HL-60/S4 treated with retinoic acid at 250 ng/mL for 4 days and 3 days (cell line): Measurements from ENCODE around the gene LRRK1.

Experiments
- in situ Hi-C: fragments of 300-500 bp; cut with MboI; formaldehyde crosslinking; loops from 2 replicates; pipeline ENCODE4 v1.7.0; 2022; ENCODE audit warnings: low sequenced_read_pairs

Gene LRRK1

GRCh38 chr15:100909989-100910955 lies 8.9 kb upstream of the LRRK1 start:
- in situ Hi-C loops: loop anchor here (10.0 to 25.0 kb wide), 2 partner anchors 95 to 352 kb away; partner anchors contain the start of gene CHSY1

GRCh38 chr15:100911086-100911485 lies 8.1 kb upstream of the LRRK1 start:
- in situ Hi-C loops: loop anchor here (10.0 to 25.0 kb wide), 2 partner anchors 94 to 351 kb away; partner anchors contain the start of gene CHSY1

DNA sequence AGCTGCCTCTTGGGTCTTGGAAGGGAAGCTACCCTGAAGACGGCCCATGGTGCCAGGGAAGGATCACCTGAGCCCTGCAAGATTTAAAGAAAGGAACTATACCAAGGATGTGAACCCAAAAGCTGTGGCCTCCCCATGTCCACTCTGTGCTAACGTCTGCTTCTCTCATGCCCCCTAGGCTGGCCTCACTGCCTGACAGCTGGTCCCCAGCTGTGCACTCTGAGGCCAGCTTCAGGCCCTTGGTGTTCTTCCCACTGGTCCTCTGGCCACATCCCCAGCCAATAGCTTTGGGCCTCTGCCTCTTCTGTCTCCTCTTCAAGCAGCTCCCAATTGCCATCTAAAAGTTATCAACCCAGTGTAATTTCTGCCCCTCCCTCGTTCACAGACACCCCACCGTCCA lies 5.2 kb upstream of the LRRK1 start:
- in situ Hi-C loops: loop anchor here (10.0 to 25.0 kb wide), 2 partner anchors 91 to 348 kb away; partner anchors contain the start of gene CHSY1

- in situ Hi-C loops: loop anchor here (10.0 to 25.0 kb wide), 2 partner anchors 90 to 347 kb away; partner anchors contain the start of gene CHSY1
Observed at GRCh38 chr15:100914876-100915275, 4.3 kb upstream of the LRRK1 start.

- in situ Hi-C loops: loop anchor here (10.0 to 25.0 kb wide), 2 partner anchors 87 to 344 kb away; partner anchors contain the start of gene CHSY1
Observed at GRCh38 chr15:100918034-100918689, 995 bp upstream of the LRRK1 start.

DNA sequence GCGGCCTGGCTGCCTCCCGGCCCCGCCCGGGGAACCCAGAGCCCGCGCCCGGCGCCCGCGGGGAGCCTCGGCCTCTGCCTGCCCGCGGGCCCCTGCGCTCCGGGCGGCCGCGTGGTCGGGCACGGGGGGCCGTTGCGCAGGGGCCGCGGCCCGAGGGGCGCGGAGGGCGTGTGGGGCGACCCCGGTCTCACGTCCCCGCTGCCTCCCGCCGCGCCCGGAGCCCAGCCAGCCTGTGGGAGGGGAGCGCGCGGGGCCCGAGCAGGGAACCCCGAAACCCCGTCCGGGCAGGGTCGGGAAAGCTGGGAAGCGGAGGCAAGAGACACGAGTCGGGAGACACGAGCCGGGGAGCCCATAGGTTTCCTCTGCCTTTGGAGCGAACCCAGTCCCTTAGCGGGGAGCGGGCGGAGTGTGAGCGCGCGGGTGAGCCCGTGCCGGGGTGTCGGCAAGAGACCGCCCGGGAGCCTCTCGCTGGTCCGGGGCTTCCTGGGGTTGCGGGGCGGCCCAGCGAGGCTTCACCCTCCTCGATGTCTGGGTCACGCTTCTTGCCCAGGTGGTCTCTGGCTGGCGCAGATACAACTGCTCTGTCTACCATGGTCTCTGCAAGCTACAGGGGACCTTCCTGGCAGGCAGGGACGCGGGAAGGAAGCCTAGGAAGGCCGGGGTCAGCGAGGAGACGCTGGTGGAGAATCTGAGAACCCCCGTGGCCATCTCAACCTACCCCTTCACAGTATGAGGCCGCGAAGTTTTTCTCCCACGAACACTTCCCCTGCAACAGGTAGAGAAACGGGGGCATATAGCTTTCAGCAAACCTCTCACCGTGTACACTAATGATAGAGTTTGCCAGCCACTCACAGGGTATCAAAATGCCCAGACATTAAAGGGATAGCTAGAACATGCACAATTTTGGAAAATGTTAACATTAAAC lies 586 bp downstream of the LRRK1 start:
- in situ Hi-C loops: loop anchor here (10.0 to 25.0 kb wide), 2 partner anchors 85 to 343 kb away; partner anchors contain the start of gene CHSY1

GRCh38 chr15:100920516-100921135 lies 1.5 kb downstream of the LRRK1 start:
- in situ Hi-C loops: loop anchor here (25.0 kb wide), 1 partner anchor 342 kb away; the partner anchor contains the start of gene CHSY1

GRCh38 chr15:100922192-100923040 lies 3.3 kb downstream of the LRRK1 start:
- in situ Hi-C loops: loop anchor here (25.0 kb wide), 1 partner anchor 340 kb away; the partner anchor contains the start of gene CHSY1

GRCh38 chr15:100923076-100923475 lies 3.9 kb downstream of the LRRK1 start:
- in situ Hi-C loops: loop anchor here (25.0 kb wide), 1 partner anchor 339 kb away; the partner anchor contains the start of gene CHSY1

DNA sequence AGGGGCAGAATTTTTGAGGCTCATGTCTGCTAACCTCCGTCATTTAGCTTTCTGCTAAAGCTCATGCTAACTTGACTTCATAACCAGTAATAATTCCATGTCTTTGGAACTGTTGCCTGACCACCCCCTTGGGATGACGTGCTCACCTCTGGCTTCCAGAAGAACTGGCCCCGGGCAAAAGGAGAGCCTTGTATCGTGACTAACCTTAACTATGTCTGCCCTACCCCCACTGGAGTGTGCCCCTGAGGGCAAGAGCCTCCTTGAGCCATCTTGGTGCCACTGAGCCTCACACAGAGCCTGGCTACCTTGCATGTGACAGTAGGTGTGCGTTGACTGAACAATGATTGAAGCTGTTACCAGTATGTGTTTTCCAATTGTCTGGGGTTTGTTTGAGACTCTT lies 4.7 kb downstream of the LRRK1 start:
- in situ Hi-C loops: loop anchor here (25.0 kb wide), 1 partner anchor 338 kb away; the partner anchor contains the start of gene CHSY1

GRCh38 chr15:100924436-100924835 lies 5.3 kb downstream of the LRRK1 start:
- in situ Hi-C loops: loop anchor here (25.0 kb wide), 1 partner anchor 338 kb away; the partner anchor contains the start of gene CHSY1

- in situ Hi-C loops: no loop called here
Observed at GRCh38 chr15:100925480-100925879, 6.3 kb downstream of the LRRK1 start.

GRCh38 chr15:100926258-100926657 lies 7.1 kb downstream of the LRRK1 start:
- in situ Hi-C loops: no loop called here

DNA sequence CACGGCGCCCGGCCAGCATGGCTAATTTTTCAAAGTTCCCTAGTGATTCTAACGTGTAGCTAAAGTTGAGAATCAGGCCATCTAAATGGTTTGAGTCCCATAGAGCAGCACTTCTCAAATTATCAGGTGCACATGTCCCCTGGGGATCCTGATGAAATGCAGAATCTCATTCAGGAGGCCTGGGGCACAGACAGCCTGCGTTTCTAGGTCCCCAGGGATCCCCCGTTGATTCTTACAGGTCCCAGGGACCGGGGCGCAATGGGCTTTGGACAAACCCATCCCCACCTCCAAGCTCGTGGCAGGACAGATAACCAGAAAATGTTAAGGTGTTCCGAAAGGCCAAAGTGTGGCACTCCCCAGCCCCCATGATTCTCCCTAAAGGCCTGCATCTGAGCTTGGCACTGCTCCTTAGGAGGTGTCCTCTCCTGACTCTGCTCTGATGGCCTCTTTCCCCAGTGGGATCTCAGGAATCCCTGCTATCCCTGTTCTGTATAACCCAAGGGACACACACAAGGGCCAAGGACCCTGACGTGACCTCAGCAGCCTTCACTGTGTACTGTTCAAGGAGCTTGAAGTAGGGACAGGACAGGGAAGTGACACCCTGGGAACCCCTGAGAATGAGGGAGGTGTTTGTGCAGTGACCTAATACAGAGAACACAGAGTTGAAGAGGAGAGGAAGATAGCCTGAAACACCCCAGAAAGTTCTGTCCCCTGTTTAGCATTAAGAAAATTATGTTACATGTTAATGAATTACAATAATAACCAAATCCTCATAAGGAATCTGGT lies 8.0 kb downstream of the LRRK1 start:
- in situ Hi-C loops: no loop called here

- in situ Hi-C loops: no loop called here
Observed at GRCh38 chr15:100928632-100929280, 9.6 kb downstream of the LRRK1 start.

GRCh38 chr15:100929641-100930042 lies 10.5 kb downstream of the LRRK1 start:
- in situ Hi-C loops: no loop called here

GRCh38 chr15:100930306-100930848 lies 11.2 kb downstream of the LRRK1 start:
- in situ Hi-C loops: no loop called here
